Esophagus muscularis mucosa (tissue), 3 donors: ENCODE measurements around the gene RAMP3.

Source experiments
- CTCF ChIP-seq, 3 experiments: fragments of 200-600 bp in 2 of 3; fragments of 450-650 bp in 1 of 3; sonication (generic) in 2 of 3; IDR thresholded peaks; one replicate each; pipeline ENCODE4 v1.5.1; 2017 to 2019; ENCODE audit warnings: antibody characterized with exemption in 3 of 3, mild to moderate bottlenecking in 2 of 3, moderate library complexity in 1 of 3
- POLR2A ChIP-seq: fragments of 450-650 bp; IDR thresholded peaks from one replicate; pipeline ENCODE4 v1.6.1; 2017; ENCODE audit warnings: antibody characterized with exemption, moderate library complexity, mild to moderate bottlenecking, low read depth

- no peak for TF ChIP-seq CTCF (IDR thresholded peaks at IDR 0.05)
- TF ChIP-seq POLR2A: no peak
Observed at GRCh38 chr7:45131891-45132290, 25.7 kb upstream of the RAMP3 start.
